Effector memory CD4-positive, alpha-beta T cell (primary cell): ENCODE results near the gene ART3.
"Not testable (repeated sequence)": the region's sequence is repeated elsewhere in the genome, so short reads cannot be mapped to it uniquely, and the experiment has no call there.

ENCODE experiments used
- DNase-seq, 3 donors: peaks; one replicate each; pipeline ENCODE4 v3.0.0-alpha.2; 2020
- H3K27ac ChIP-seq: 2 replicates; pipeline ENCODE4 v1.7.0; 2013; ENCODE audit warnings: mild to moderate bottlenecking, low read length, moderate library complexity; ENCODE audit not compliant: insufficient read depth, poor library complexity, severe bottlenecking
- H3K27me3 ChIP-seq: replicated peaks from 2 replicates; pipeline ENCODE4 v1.7.0; 2013; ENCODE audit warnings: mild to moderate bottlenecking, low read length; ENCODE audit not compliant: insufficient read depth, control insufficient read depth, poor library complexity, severe bottlenecking
- H3K36me3 ChIP-seq: 2 replicates; pipeline ENCODE4 v1.7.0; 2013; ENCODE audit warnings: mild to moderate bottlenecking, low read length, moderate library complexity; ENCODE audit not compliant: control insufficient read depth, insufficient read depth
- H3K4me1 ChIP-seq: 2 replicates; pipeline ENCODE4 v1.7.0; 2013; ENCODE audit warnings: low read length, mild to moderate bottlenecking; ENCODE audit not compliant: control insufficient read depth, insufficient read depth, poor library complexity, severe bottlenecking
- H3K4me3 ChIP-seq: 2 replicates; pipeline ENCODE4 v1.7.0; 2013; ENCODE audit warnings: low read length, low read depth, mild to moderate bottlenecking; ENCODE audit not compliant: insufficient read depth, poor library complexity, severe bottlenecking
- H3K9me3 ChIP-seq: 2 replicates; pipeline ENCODE4 v1.7.0; 2013; ENCODE audit warnings: mild to moderate bottlenecking, low read length, moderate library complexity; ENCODE audit not compliant: control insufficient read depth
- total RNA-seq, 3 donors: gene quantifications; one replicate each; lab custom pipeline; 2026; lab: John Stamatoyannopoulos, UW

The ART3 gene, protein sequence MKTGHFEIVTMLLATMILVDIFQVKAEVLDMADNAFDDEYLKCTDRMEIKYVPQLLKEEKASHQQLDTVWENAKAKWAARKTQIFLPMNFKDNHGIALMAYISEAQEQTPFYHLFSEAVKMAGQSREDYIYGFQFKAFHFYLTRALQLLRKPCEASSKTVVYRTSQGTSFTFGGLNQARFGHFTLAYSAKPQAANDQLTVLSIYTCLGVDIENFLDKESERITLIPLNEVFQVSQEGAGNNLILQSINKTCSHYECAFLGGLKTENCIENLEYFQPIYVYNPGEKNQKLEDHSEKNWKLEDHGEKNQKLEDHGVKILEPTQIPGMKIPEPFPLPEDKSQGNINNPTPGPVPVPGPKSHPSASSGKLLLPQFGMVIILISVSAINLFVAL
- total RNA-seq, result 0 to 0.17 (median 0) reads per million in 3 donors

DNA sequence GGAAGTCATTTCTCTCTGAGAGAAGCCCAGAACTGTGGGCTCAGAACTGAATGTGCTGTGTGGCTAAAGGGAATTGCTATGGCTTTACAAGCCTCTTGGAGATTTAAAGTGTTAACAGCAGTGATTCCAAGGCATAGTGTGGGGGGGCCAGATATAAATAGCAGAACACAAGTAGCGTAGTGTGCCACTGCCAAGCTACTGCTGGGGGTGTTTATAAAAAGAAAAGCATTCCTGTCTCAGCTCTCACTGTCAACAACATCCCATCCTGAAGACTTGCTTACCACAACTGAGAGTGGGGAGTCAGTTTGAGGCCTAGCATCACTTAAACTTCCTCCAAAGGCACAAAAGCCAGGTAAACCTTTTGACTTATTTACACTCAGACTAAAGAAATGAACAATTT lies at the start of gene ART3:
Gene ART3 (plus strand): TSS at position 242 of the 400 bp plus-strand sequence. CDS start 1,181 bp downstream, outside the sequence.
- no peak for DNase-seq
- H3K27me3 ChIP-seq, result no peaks in the 10 kb centered on the region
- H3K36me3 ChIP-seq, result no peaks in the 10 kb centered on the region
- no peak within 1 kb of the TSS for H3K4me3 ChIP-seq
- no peak within 1 kb of the TSS for H3K27ac ChIP-seq
- H3K9me3 ChIP-seq, result no peaks in the 10 kb centered on the region
- H3K4me1 ChIP-seq, result no peaks in the 10 kb centered on the region

GRCh38 chr4:76028350-76028765 lies 46.2 kb upstream of the ART3 start:
- Histone ChIP-seq H3K9me3 (no peaks in the 10 kb centered on the region), H3K36me3 (no peaks in the 10 kb centered on the region), H3K27me3 (no peaks in the 10 kb centered on the region), H3K4me3 (no peak overlapping the region), H3K27ac (no peak overlapping the region), H3K4me1 (peaks cover 4% of the 10 kb centered on the region)
- DNase-seq, result no peak

GRCh38 chr4:76029300-76029699 lies 45.2 kb upstream of the ART3 start:
- no peaks in the 10 kb centered on the region for H3K4me1 ChIP-seq
- H3K27ac ChIP-seq, result no peak overlapping the region
- H3K36me3 ChIP-seq, result no peaks in the 10 kb centered on the region
- H3K4me3 ChIP-seq, result no peak overlapping the region
- DNase-seq, result no peak
- no peaks in the 10 kb centered on the region for H3K27me3 ChIP-seq
- H3K9me3 ChIP-seq, result no peaks in the 10 kb centered on the region

DNA sequence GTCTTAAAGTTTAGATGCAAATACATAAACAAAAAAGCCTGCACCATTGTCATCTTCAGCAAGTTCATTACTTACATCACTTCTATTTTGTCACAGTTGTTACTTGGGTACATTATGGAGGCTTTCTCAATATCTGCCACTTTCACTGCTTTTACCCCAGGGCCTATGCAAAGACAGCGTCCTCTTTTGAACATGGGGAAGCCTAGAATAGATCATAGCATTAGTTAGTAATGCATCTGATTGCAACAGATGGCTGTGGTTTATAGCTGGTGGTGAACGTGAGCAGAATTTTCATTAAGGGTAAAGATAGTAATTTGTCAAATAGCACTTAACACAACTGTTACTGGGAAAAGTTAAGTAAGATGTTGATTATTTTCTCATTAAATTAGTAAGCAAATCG lies 39.4 kb upstream of the ART3 start:
- no peaks in the 10 kb centered on the region for H3K36me3 ChIP-seq
- no peak overlapping the region for H3K4me3 ChIP-seq
- H3K4me1 ChIP-seq, result no peaks in the 10 kb centered on the region
- H3K9me3 ChIP-seq, result no peaks in the 10 kb centered on the region
- H3K27ac ChIP-seq, result no peak overlapping the region
- H3K27me3 ChIP-seq, result no peaks in the 10 kb centered on the region
- DNase-seq, result no peak

GRCh38 chr4:76035799-76036380 lies 38.6 kb upstream of the ART3 start, which contains the start of gene CXCL11:
CXCL11 (minus strand) TSS chr4:76036070; CDS start chr4:76035987, 83 bp downstream.
- Histone ChIP-seq H3K27ac (no peak within 1 kb of the TSS), H3K36me3 (no peaks in the 10 kb centered on the region), H3K4me3 (no peak within 1 kb of the TSS), H3K4me1 (no peaks in the 10 kb centered on the region), H3K27me3 (no peaks in the 10 kb centered on the region), H3K9me3 (no peaks in the 10 kb centered on the region)
- DNase-seq, result no peak

- DNase-seq, result no peak
- H3K36me3 ChIP-seq, result no peaks in the 10 kb centered on the region
- H3K9me3 ChIP-seq, result no peaks in the 10 kb centered on the region
- no peaks in the 10 kb centered on the region for H3K4me1 ChIP-seq
- H3K27ac ChIP-seq, result no peak overlapping the region
- no peaks in the 10 kb centered on the region for H3K27me3 ChIP-seq
- no peak overlapping the region for H3K4me3 ChIP-seq
Observed at GRCh38 chr4:76036855-76037254, 37.7 kb upstream of the ART3 start.

DNA sequence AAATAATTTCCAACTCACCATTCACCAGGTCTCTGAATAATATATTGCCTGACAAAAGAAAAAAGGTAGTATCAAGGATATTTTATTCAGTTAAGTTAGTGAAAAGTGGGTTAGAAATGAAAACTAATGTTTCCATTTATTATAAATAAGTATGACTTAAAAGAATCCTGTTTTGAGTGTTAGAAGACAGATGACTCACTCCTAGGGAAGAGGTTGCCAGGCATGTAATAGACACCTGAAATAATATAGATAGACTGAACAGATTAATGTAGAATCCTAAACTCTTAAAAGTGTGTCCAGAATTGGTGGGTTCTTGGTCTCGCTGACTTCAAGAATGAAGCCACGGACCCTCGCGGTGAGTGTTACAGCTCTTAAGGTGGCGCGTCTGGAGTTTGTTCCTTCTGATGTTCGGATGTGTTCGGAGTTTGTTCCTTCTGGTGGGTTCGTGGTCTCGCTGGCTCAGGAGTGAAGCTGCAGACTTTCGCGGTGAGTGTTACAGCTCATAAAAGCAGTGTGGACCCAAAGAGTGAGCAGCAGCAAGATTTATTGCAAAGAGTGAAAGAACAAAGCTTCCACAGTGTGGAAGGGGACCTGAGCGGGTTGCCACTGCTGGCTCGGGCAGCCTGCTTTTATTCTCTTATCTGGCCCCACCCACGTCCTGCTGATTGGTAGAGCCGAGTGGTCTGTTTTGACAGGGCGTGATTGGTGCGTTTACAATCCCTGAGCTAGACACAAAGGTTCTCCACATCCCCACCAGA lies 32.1 kb upstream of the ART3 start:
- not testable (repeated sequence) for H3K36me3 ChIP-seq, DNase-seq, H3K27ac ChIP-seq, H3K4me1 ChIP-seq, H3K27me3 ChIP-seq, H3K4me3 ChIP-seq, H3K9me3 ChIP-seq

DNA sequence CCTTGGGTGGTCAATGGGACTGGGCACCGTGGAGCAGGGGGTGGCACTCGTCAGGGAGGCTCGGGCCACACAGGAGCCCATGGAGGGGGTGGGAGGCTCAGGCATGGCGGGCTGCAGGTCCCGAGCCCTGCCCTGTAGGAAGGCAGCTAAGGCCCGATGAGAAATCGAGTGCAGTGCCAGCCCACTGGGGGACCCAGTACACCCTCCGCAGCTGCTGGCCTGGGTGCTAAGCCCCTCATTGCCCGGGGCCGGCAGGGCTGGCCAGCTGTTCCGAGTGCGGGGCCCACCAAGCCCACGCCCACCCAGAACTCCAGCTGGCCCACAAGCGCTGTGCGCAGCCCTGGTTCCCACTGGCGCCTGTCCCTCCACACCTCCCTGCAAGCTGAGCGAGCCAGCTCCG lies 31.2 kb upstream of the ART3 start:
- H3K4me1 ChIP-seq, H3K36me3 ChIP-seq, H3K27me3 ChIP-seq, H3K4me3 ChIP-seq, DNase-seq, H3K27ac ChIP-seq, H3K9me3 ChIP-seq: not testable (repeated sequence)

DNA sequence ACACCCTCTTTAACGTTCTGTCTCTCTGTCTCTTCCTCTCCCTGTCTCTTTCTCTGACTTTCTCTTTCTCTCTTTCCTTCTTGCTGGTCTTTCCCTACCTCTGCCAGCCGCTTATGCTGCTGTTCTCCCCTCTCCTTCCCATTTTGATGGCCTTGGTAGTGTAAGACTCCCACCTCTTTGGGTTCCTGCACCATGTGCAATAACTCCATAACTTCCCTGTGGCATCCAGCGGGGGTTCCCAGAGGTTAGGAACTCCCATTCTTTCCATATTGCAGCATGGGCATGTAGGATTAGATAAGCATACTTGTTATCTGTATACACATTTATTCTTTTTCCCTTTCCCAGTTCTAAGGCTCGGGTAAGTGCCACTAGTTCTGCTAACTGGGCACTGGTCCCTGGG lies 29.8 kb upstream of the ART3 start:
- DNase-seq, result not testable (repeated sequence)

More for the DNA sequence above, 29.8 kb upstream of the ART3 start:
- H3K36me3 ChIP-seq, H3K4me3 ChIP-seq, H3K27me3 ChIP-seq, H3K4me1 ChIP-seq, H3K27ac ChIP-seq, H3K9me3 ChIP-seq: not testable (repeated sequence)
